Medulla oblongata (tissue), 1 donor: ENCODE results near the gene TRPV5.

Source experiments
- DNase-seq: peaks from one replicate; pipeline ENCODE4 v3.0.0-alpha.2; 2015; ENCODE audit errors: extremely low spot score

The TRPV5 gene

GRCh38 chr7:142886866-142887265, 46.7 kb downstream of the TRPV5 start:
- DNase-seq: no peak

- DNase-seq: no peak
Measured at GRCh38 chr7:142885311-142886230, 48.0 kb downstream of the TRPV5 start, which contains the start of gene TRPV6. TRPV6 (minus strand) TSS chr7:142885745.

- no peak for DNase-seq
Measured at GRCh38 chr7:142884286-142884640, 49.3 kb downstream of the TRPV5 start.

- DNase-seq: no peak
Measured at GRCh38 chr7:142883571-142884285, 49.8 kb downstream of the TRPV5 start.

GRCh38 chr7:142883145-142883544, 50.4 kb downstream of the TRPV5 start:
- DNase-seq: no peak

- no peak for DNase-seq
Measured at GRCh38 chr7:142882338-142882678, 51.2 kb downstream of the TRPV5 start.

GRCh38 chr7:142881586-142882337, 51.8 kb downstream of the TRPV5 start:
- no peak for DNase-seq

- no peak for DNase-seq
Measured at GRCh38 chr7:142880876-142881505, 52.6 kb downstream of the TRPV5 start.

- DNase-seq: no peak
Measured at GRCh38 chr7:142879060-142879459, 54.5 kb downstream of the TRPV5 start.

GRCh38 chr7:142878315-142878714, 55.2 kb downstream of the TRPV5 start:
- no peak for DNase-seq

- no peak for DNase-seq
Measured at GRCh38 chr7:142876991-142877910, 56.3 kb downstream of the TRPV5 start.

GRCh38 chr7:142876236-142876960, 57.1 kb downstream of the TRPV5 start:
- no peak for DNase-seq

- no peak for DNase-seq
Measured at GRCh38 chr7:142875456-142875855, 58.1 kb downstream of the TRPV5 start.

GRCh38 chr7:142874837-142875236, 58.7 kb downstream of the TRPV5 start:
- no peak for DNase-seq

- no peak for DNase-seq
Measured at GRCh38 chr7:142874409-142874808, 59.1 kb downstream of the TRPV5 start.

- DNase-seq: no peak
Measured at GRCh38 chr7:142873871-142874270, 59.7 kb downstream of the TRPV5 start.

- DNase-seq: no peak
Measured at GRCh38 chr7:142873281-142873784, 60.2 kb downstream of the TRPV5 start.

- no peak for DNase-seq
Measured at GRCh38 chr7:142872106-142872675, 61.4 kb downstream of the TRPV5 start.

GRCh38 chr7:142871260-142872105, 62.1 kb downstream of the TRPV5 start:
- DNase-seq: no peak
